A549 (cell line): ENCODE measurements around the gene CD300LF.

Source experiments
- JUNB ChIP-seq: fragments of >200 bp; sonication (Bioruptor Twin); formaldehyde crosslinking; IDR thresholded peaks from 2 replicates; pipeline ENCODE4 v1.6.1; 2016
- MAZ ChIP-seq: fragments of 150-350 bp; IDR thresholded peaks from 2 replicates; pipeline ENCODE4 v1.6.1; 2014; ENCODE audit warnings: antibody characterized with exemption, low read depth, low read length, borderline replicate concordance
- MYC ChIP-seq: IDR thresholded peaks from 2 replicates; pipeline ENCODE4 v1.6.1; 2012; ENCODE audit warnings: mild to moderate bottlenecking, inconsistent platforms, low read length, improper control_type of control experiment, borderline replicate concordance
- POLR2A ChIP-seq: IDR thresholded peaks from 2 replicates; pipeline ENCODE4 v1.6.1; 2012; ENCODE audit warnings: mild to moderate bottlenecking, low read length
- RAD21 ChIP-seq, 2 experiments: fragments of >200 bp in 1 of 2; sonication (Bioruptor Twin) in 1 of 2; formaldehyde crosslinking in 1 of 2; IDR thresholded peaks in 1 of 2; conservative IDR thresholded peaks in 1 of 2; 2 replicates in 1 of 2; 3 replicates in 1 of 2; pipeline ENCODE4 v1.6.1; 2012 to 2018; ENCODE audit warnings: inconsistent platforms in 1 of 2
- RCOR1 ChIP-seq: fragments of 150-350 bp; IDR thresholded peaks from 2 replicates; pipeline ENCODE4 v1.6.1; 2014; ENCODE audit warnings: antibody characterized with exemption, low read length, low read depth
- SMC3 ChIP-seq: fragments of >200 bp; sonication (Bioruptor Twin); formaldehyde crosslinking; IDR thresholded peaks from 3 replicates; pipeline ENCODE4 v1.6.1; 2018; ENCODE audit warnings: inconsistent platforms
- TF ChIP-seq, protein P1 (sequence below): fragments of >200 bp; sonication (Bioruptor Twin); formaldehyde crosslinking; IDR thresholded peaks from 3 replicates; pipeline ENCODE4 v1.5.1; 2016
- TF ChIP-seq, protein P2 (sequence below): fragments of 200-600 bp; sonication (generic); IDR thresholded peaks from 2 replicates; pipeline ENCODE4 v1.6.1; 2016; ENCODE audit warnings: antibody characterized with exemption, mild to moderate bottlenecking, moderate library complexity
- TF ChIP-seq, protein P3 (sequence below): IDR thresholded peaks from 2 replicates; pipeline ENCODE4 v1.6.1; 2012

DNA sequence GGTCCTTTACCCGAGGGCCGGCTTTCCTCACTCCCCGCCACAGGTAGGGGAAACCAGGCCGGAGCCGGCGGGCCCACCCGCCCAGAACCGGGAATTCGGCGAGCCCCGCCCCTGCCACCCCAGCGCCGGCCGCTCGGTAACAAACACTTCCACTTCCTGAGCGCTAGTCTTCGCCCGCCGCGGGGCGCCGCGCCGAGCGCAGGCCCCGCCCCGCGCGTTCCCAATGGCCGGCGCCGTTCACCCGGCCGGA lies 35.5 kb upstream of the CD300LF start:
- TF ChIP-seq, protein P1, sequence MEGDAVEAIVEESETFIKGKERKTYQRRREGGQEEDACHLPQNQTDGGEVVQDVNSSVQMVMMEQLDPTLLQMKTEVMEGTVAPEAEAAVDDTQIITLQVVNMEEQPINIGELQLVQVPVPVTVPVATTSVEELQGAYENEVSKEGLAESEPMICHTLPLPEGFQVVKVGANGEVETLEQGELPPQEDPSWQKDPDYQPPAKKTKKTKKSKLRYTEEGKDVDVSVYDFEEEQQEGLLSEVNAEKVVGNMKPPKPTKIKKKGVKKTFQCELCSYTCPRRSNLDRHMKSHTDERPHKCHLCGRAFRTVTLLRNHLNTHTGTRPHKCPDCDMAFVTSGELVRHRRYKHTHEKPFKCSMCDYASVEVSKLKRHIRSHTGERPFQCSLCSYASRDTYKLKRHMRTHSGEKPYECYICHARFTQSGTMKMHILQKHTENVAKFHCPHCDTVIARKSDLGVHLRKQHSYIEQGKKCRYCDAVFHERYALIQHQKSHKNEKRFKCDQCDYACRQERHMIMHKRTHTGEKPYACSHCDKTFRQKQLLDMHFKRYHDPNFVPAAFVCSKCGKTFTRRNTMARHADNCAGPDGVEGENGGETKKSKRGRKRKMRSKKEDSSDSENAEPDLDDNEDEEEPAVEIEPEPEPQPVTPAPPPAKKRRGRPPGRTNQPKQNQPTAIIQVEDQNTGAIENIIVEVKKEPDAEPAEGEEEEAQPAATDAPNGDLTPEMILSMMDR = no peak
- TF ChIP-seq SMC3 = no peak
- no peak for TF ChIP-seq JUNB
- TF ChIP-seq, protein P2, sequence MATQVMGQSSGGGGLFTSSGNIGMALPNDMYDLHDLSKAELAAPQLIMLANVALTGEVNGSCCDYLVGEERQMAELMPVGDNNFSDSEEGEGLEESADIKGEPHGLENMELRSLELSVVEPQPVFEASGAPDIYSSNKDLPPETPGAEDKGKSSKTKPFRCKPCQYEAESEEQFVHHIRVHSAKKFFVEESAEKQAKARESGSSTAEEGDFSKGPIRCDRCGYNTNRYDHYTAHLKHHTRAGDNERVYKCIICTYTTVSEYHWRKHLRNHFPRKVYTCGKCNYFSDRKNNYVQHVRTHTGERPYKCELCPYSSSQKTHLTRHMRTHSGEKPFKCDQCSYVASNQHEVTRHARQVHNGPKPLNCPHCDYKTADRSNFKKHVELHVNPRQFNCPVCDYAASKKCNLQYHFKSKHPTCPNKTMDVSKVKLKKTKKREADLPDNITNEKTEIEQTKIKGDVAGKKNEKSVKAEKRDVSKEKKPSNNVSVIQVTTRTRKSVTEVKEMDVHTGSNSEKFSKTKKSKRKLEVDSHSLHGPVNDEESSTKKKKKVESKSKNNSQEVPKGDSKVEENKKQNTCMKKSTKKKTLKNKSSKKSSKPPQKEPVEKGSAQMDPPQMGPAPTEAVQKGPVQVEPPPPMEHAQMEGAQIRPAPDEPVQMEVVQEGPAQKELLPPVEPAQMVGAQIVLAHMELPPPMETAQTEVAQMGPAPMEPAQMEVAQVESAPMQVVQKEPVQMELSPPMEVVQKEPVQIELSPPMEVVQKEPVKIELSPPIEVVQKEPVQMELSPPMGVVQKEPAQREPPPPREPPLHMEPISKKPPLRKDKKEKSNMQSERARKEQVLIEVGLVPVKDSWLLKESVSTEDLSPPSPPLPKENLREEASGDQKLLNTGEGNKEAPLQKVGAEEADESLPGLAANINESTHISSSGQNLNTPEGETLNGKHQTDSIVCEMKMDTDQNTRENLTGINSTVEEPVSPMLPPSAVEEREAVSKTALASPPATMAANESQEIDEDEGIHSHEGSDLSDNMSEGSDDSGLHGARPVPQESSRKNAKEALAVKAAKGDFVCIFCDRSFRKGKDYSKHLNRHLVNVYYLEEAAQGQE = no peak
- TF ChIP-seq, protein P3, sequence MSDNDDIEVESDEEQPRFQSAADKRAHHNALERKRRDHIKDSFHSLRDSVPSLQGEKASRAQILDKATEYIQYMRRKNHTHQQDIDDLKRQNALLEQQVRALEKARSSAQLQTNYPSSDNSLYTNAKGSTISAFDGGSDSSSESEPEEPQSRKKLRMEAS = no peak
- no peak for TF ChIP-seq MYC
- TF ChIP-seq POLR2A = no peak
- TF ChIP-seq MAZ = no peak
- no peak for TF ChIP-seq RAD21 (conservative IDR thresholded peaks at IDR 0.05 in 1 of 2, IDR thresholded peaks at IDR 0.05 in 1 of 2)
- no peak for TF ChIP-seq RCOR1
